Hypothalamus (tissue), 51 donors: ENCODE data around the gene WDR91.
"Not testable (repeated sequence)": the region's sequence is repeated elsewhere in the genome, so short reads cannot be mapped to it uniquely, and the experiment has no call there.

Source experiments
- DNase-seq, 51 donors: peaks; one replicate each; lab custom pipeline; 2025; lab: John Stamatoyannopoulos, UW

Gene WDR91

DNA sequence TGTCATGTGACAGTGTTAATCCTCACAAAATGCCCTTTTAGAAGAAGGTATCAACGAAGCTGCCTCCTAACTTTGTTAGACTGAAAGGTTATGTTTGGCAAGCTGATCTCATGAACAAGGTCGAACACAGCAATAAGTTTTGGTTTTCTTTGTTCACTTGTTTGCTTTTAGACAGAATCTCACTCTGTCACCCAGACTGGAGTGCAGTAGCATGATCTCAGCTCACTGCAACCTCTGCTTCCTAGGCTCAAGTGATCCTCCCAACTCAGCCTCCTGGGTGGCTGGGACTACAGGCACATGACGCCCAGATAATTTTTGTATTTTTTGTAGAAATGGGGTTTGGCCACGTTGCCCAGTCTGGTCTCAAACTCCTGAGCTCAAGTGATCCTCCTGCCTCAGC is 23.4 kb upstream of the WDR91 start:
- DNase-seq, result no peak

DNA sequence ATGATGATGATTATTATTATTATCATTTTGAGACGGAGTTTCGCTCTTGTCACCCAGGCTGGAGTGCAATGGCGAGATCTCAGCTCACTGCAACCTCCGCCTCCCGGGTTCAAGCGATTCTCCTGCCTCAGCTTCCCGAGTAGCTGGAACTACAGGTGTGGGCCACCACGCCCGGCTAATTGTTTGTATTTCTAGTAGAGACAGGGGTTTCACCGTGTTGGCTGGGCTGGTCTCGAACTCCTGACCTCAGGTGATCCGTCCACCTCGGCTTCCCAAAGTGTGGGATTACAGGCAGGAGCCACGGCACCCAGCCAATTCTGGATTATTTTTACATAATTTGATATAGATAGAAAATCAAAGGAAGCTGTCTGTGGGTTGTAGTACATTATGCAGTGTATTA is 22.8 kb upstream of the WDR91 start:
- DNase-seq, result not testable (repeated sequence)

DNA sequence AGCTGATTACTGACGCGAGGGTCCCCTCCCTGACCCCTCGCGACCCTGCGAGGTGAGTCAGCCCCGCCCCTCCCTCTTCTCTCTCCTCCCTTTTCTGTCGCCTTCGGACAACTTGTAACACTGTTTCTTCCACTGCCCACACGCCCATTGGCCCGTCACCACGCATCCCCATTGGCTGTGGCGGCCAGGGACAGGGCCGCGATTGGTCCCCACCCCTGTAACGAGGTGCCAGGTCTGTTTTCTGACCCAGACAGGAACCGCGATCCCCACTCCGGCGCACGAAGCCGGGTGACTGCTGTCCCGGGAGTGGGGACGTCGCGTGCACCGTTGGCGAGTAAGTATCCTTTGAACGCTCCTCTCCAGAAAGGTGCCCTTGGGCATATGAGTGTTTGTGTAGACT is 22.2 kb upstream of the WDR91 start, which contains the start of gene STRA8:
TSS of gene STRA8 (plus strand) at position 269 of the 400 bp plus-strand sequence. CDS start 6,687 bp downstream, outside the sequence.
- DNase-seq, result no peak

DNA sequence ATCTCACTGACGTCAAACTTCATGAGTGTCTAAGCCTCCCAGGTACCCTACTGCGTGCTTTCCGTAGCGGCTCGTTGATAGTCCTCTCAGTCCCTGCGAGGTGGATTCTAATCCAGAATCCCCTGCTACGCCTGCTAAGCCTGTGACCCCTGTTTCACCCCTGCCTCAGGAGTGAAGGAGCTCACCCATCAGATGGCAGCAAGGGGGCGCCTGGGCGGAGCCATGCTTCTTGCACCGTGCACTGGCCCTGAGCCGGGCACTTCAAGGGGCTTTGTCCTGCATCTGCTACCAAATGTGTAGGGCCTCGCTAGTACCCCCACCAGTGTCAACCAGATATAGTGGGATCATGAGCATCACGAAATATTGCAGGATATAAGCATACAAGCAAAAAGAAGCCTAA is 21.4 kb upstream of the WDR91 start:
- DNase-seq, result no peak

DNA sequence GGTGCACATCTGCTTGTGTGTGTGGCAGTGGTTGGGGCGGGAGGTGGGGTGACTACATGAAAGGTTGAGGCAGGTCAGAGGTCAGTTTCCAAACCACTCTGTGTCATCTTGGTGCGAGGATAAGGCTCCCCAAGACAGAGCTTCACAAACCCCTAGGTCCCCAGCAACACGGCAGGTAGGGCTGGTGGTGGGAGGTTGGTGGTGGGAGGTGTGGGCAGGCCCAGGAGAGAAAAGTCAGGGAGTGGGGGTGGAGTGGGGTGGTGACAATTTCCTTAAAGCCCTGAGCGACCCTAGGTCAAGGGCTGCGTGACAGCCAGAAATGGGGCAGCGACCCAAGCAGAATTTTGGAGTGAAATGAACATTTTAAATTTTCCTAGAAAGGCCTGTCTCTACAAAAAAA is 20.8 kb upstream of the WDR91 start:
- no peak for DNase-seq

DNA sequence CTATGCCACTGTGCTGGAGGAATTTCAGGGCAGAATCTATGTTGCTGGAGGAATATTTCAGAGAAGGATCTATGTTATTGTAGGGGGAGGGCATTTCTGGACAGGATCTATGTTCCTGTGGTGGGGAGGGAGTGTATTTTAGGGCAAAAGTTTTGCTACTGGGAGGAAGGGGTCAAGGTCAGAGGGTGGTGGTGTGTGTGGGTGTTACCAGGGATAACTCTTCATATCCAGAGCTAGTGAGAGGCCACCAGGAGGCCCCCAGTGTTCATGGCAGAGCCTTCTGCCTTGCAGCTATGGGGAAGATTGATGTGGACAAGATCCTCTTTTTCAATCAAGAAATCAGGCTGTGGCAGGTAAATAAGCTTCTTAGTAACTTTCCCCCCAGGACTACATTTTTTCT is 20.4 kb upstream of the WDR91 start:
- DNase-seq, result no peak

DNA sequence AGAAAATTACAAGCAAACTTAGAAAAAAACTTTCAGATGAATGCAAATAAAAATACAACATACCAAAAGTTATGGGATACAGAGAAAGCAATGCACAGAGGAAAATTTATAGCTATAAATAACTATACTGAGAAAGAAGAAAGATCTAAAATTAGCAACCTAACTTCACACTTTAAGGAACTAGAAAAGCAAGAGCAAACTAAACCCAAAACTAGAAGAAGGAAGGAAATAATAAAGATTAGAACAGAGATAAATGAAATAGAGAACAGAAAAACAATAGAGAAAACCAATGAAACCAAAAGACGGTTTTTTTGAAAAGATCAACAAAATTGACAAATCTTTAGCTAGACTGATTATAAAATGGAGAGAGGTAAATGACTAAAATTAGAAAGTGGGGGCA is 12.7 kb upstream of the WDR91 start:
- no peak for DNase-seq

DNA sequence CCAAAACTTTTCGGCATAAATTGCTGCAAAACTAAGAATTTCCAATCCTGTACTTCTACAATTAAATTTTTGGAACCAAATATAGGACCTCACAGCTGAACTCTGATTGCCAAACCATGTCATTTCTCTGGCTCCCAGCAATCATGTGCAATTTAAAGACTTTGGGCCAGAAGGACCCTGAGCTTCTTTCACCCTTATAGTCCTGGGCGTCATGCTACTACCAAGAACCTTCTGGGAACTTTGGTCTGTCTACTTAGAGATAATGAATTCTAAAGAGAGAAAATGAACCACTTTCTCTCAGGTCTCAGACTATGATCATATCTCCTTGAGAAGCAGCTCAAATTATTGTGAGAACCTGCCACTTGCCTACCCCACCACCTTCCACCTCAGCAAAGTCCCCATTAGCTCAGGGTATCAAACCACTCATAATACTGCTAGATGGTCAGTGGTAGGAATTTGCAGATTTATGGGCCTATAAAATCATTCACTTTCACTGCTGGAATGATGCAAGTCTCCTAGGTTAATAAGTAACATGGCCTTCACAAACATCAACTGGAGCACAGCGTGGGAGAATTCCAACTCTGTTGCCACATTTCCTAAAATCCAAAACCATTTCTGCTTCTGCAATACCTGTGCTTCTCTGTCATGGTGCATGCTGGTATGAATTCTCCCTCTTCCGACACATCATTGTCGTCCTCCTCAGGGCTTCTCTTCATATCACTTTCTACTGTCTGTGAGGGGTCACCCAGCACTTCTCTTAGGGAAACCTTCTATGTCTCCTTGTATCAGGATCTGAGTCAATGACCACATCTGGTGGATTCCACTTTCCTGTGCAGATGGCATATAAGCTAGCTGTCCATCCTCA is 6.6 kb upstream of the WDR91 start:
- no peak for DNase-seq

DNA sequence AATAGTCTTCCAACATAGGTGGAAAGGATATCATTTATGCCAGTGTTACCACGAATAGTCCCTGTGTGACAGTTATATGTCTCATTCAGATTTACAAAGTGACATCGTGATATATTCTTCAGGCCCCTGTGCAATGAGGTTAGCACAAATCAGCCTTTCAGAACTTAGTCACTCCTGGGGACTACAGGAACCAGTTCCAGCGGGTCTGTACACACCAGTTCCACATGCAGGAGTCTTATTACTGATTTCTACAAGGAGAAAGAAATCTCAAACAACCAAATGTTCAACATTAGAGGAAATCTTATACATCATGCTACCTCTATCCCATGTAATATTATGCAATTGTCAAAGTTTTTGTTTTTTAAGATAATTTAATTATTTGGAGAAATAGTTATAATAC is 4.4 kb upstream of the WDR91 start:
- no peak for DNase-seq

DNA sequence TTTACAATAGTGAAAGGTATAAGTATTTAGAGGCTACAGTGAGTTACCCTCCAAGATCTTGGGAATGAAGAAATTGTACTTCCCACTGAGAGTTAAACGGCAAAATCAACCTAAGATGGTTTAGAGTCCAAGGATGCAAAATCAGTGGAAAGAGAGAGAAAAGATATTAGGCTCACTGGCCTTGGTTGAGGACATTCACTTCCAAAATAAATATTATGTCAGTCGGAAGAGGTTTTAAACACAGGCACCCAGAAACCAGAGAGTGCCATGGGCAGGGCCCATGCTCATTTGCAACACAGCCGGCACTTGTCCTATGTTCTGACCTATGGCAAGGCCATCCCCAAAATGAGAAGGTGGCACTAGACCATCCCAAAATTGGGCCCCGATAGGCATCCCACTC is 3.9 kb upstream of the WDR91 start:
- DNase-seq, result no peak

DNA sequence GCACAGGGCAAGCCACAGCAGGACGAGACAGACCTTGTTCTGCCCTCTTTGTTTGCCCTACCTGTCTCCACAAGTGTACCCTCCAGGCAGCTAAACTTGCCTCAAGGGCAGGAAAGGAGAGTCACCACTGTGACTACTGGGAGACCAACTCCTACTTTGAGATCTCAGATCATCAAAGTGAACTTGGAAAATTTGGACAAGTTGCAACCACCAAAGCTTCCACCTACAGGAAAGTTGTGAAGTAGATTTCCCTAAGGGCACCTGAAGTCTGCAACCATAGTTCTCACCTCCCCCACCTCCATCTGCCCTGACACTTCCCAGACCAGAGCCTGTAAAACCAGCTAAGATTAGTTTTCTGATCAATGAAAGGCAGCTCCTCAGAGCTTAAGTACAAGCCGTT is 2.5 kb upstream of the WDR91 start:
- DNase-seq, result no peak

DNA sequence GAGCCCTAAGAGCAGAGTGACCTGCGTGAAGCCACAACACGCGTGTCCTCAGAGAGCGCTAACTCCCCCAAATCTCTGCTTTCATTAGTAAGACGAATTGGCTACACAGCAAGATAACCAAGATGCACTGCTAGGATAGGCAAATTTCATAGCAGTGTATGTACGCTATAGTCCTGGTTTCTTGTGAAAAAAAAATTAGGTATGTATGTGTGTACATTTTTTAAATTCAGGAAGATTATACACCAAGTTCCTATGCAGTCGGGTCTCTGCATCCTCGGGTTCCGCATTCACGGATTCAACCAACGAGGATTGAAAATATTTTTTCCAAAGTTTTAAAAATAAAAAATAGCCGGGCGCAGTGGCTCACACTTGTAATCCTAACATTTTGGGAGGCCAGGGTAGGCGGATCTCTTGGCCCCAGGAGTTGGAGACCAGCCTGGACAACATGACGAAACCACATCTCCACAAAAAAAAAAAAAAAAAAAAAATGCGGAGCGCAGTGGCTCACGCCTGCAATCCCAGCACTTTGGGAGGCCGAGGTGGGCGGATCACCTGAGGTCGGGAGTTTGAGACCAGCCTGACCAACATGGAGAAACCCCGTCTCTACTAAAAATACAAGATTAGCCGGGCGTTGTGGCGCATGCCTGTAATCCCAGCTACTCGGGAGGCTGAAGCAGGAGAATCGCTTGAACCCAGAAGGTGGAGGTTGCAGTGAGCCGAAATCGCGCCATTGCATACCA is 790 bp upstream of the WDR91 start:
- DNase-seq, result peak in 1 of 51 donors; percentile 38

DNA sequence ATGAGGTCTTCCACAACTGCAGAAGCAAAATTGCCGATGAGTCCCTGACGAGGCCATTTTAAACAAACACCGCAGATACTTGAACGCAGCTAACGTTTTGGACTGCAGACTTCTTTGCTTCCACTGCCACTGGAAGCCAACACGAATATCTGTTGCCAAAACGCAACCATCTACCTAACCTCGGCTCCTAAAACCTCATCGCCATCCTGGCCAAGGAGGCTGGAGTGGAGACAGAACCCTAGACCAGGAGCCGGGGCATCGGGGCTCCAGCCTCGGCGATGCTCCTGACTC is 493 bp downstream of the WDR91 start:
- peak in 2 of 51 donors; percentile 49 to 64 for DNase-seq

DNA sequence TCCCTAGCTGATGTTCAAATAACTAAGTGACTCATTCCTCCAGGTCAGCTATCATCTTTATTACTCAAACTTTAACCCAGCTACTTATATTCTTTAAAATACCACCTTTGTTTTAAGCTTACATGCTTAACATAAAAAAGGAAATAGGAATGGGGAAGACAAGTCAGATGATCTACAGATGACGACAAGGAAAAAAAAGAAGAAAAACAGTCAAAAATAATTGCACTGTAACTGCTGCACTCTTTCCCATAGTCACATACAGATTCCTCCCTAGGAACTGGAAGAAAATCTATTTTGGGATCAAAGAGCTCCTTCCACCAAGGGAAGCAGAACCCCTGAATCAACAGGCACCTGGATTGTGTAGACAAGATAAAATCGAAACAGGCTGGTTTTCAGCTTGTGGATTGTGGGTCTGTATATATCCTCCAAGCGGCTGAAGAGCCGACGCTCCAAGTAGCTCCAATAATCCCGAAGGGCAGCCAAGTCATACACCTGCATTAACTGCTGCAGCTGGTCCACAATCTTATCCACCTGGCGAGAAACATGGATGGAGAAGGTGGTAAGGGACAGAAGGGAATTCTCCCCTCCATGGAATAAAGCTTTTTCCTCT is 2.0 kb downstream of the WDR91 start:
- DNase-seq, result no peak

DNA sequence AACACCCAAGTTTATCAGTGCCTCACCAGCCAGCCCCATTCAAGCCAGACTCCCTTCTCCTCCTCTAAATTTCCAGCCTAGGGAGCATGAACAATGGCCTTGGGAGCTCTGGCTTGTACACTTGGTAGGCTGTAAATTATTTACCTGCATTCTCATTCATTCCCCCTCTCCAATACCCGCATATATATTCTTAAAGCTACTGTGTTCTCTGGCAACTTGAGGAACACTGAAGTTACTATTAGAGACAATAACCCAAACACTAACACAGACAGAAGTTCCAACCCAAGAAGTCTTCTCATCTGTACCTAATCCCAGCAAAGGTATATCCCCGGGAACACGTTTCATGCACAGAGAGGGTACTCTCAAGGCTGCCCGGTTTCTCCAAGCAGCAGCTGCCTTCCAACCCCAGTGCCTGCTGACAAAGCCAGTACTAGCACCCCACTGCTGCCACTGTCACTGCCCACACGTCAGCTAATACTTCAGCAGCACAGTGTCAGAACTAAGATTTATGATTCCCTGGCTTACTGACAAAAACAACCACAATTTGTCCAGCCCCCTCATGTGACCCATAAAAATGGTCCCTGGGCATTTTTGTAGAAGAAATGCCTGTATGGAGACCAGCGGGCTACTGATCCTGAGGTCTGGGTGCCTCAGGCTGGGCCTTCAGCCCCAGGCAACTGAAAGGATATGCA is 3.1 kb downstream of the WDR91 start:
- DNase-seq, result no peak

DNA sequence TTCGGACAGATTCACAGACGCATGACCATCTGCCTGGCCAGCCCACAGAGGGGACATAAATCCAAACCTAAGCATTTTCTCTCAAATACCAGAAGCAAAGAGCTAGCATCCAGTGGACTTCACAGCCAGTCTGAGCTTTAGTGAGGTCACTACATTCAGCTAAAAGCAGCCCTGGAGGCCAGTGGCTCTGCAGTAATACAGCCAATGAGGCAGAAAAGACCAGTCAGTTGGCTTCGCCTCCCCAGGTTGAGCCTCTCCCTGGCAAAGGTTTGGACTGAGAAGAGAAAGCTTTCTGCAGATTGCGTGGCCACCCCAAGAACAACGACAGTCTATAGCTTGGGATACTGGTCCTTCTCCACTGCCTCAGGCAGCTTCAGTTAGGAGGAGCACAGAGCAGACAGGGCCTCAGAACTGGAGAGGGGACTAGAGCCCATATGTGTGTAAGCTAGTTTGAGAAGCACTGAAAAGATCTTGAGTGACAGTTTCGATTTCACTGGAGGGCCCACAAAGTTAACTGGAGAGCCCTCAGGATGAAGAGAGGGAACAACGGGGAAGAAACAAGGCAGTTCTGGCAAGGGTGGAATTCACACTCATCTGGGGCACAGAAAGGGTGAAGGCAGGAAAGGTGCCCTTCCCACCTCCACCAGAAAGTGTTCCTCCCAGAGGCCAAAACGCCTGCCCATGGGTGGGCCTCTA is 3.8 kb downstream of the WDR91 start:
- no peak for DNase-seq

DNA sequence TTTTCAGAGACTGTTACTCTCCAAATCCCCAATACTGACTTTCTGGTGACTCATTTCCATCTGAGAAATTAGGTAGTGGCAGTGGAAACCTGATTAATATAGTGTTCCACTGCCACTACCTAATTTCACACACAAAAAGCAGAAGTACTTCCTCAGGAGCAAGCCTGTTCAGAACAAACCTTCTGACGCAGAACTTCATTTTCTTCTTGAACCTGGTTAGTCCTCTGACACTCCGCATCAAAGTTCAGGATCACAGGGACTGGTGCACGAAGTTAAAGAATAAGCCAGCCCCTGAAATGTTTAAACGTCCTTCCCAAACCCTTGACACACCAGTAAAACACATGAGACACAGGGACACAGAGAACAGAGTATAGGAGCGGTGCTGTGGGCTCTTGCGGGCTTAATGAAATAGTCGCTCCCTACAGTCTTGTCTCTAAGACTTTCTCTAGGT is 4.4 kb downstream of the WDR91 start:
- no peak for DNase-seq

DNA sequence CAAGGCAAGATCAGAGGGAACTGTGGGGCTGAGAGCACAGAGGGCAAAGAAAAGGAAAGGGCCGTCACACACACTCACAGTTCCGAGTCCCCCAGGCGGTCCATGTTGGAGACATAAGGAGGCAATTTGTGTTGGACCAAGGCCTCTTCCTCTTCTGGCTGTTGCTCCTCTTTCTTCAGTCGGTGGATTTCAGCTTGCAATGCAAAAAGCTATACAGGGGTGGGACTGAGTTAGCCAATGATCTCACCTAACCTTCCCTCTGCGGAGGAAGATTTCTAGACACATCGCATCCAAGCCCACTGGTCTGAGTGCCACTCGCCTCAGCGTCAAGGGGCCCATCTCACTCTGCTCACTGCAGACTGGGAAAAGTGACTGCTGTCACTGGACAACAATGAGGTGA is 5.5 kb downstream of the WDR91 start:
- no peak for DNase-seq

DNA sequence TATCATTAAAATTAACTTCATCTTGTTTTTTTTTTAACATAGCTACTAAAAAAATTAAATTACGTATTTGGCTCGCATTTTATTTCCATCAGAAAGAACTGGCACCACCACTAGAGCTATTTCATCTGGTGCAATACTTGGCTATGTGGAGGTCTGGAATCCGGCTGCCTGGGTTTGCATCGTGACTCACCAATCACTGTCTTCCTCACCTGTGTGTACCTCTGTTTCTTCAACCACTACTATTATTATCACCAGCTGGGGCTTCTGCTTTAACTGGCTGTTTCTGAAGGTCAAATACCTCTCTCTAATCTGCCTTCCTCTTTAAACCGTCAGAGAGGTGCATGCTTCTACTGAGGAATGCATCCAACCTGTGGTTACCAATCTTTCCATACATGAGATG is 6.5 kb downstream of the WDR91 start:
- DNase-seq, result no peak

DNA sequence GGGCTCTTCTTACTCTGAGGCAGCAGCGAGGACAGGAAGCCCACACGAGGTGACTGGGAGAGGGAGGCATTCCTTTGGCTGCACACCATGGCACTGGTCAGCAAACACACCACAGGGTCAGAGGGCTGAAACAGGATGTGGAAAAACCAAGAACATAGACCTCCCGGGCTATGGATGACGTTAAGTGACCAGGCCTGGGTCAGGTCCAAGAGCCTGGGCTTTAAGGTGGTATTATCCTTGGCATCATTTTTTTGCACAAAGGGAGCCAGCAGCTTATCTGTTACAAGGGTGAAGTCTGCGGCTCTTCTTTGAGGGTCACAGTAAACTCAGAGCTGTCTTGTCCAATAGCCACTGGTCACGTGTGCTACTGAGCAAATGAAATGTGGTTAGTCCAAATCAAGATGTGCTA is 7.0 kb downstream of the WDR91 start:
- DNase-seq, result no peak

DNA sequence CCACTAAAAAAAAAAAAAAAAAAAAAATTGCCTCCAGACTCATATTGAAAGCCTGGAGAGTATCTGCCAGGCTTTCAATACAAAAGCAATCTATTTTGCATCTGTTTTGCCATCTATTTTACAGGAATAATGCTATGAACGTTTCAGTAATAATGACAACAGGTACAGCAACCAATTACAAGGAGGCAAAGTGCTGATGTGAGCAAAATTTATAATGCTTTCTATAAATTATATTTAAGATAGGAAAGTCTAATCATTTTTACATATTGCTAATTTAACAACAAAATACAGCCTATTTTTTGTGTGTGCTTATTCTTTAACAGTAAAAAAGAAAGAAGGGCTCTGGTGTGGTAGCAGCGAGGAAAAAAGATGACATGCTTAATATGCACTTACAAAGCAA is 10.0 kb downstream of the WDR91 start:
- DNase-seq, result no peak
